GM18867 (cell line): ENCODE results near the gene NRXN3.

Source experiments
- ATAC-seq: cut with Tn5 transposase; IDR thresholded peaks from one replicate; pipeline ENCODE4 v1.9.1; 2021; ENCODE audit warnings: mild to moderate bottlenecking, moderate library complexity; ENCODE audit not compliant: unreplicated experiment

NRXN3 gene

DNA sequence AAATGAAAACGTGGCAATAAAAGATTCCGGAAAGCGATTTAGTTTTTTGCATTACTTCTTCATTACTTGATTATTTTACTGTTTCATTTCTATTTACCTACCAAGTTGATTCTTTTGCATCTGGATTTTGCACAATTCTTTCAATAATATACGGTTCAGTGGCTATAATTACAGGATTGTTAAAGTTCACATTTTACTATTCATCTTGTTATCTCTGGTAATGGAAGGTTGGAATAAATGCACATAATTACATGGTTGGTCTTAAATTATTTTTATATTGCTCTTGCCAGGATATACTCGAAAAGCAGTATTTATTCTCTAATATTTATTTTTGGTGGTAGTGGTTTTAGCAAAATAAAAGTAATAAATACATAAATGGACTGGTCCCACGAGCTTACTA is 1203.3 kb downstream of the NRXN3 start:
- no peak for ATAC-seq

DNA sequence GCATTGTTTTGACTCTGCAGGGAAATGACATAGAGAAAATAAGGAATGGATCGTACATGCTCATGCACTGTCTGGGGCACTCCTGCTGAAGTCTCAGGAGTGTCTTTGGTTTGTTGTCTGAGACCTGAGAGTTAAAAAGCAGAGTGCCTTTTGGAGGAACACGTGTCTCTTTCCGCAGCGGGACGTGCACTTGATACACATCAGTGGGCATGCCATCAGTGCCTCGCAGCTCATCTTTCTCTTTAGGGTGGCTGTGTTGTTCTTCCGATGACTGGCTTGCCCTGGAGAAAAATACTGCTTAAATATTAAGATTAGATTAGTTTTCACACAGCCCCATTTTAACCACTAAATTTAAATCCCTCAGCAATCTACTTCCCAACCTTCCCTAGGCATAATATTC is 1205.2 kb downstream of the NRXN3 start:
- no peak for ATAC-seq

DNA sequence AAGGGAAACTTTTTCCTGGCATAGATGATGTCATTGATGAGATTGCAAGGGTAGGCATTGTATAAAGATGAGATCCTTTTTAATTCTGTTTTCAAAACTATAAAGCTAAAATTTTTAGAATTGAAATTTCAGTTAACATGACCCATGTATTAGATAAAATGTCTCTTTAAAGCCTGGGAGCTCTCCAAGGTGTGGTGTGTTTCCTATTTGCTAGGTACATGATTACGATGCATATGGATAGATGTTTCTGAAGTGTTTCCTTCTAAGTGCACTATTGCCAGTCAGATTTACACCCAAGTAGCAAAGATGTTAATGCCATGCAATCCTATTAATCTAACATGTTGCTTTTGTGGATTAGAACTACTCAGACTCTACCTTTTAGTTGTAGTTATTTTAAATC is 1206.4 kb downstream of the NRXN3 start:
- ATAC-seq = no peak

DNA sequence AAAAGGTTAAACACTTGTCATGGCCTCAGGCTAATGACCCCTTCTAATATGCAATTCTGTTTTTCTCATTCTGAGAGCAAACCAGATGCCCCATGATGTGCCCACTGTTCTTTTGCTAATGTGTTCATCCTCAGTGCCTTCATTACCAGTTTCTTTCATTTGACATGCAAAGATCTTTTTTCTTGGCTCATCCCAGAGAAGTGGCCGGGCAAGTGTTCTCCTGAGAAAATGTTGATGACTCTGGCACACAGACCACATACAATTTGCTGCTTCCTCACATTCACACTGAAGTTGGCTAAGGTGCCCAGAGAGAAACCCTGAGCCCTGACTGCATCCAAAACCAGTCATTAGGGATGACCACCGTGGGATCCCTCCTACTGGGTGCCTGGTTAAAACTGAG is 1207.8 kb downstream of the NRXN3 start:
- no peak for ATAC-seq

DNA sequence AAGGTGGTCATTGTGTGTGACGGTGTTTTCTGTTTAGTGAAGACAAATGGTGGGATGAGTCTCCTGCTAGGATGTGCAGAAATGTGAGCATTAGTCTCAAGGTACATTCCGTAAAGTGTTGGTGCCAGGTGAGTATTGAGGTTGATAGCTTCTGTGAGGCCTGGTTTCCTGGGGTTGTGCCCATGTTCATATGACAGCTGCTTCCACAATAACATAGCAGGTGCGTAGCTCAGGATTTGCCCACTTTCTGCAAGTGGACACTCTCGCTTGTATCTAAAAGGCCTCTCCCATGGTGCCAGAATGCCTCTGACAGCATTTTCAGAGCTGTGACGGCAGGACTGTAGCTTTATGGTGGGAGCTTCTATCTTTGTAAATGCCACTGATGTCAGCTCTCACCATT is 1209.1 kb downstream of the NRXN3 start:
- no peak for ATAC-seq

DNA sequence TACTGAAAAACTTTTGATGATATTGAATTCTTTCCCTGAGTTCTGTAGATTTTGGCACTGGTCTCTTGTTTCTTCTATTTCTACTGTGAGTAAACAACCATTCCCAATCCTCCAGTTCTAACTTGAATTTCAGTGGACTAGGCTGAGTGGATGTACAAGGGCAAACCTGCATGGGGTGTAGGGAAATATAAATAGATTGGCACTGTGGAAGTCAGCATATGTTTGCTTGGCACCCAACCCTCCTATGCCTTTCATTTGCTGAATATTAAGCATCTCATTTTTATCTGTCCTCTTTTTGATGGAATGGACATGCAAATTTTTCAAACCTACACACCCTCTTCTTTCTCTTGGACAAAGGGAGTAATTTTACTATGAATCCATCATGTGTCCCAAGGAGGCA is 1212.9 kb downstream of the NRXN3 start:
- no peak for ATAC-seq

DNA sequence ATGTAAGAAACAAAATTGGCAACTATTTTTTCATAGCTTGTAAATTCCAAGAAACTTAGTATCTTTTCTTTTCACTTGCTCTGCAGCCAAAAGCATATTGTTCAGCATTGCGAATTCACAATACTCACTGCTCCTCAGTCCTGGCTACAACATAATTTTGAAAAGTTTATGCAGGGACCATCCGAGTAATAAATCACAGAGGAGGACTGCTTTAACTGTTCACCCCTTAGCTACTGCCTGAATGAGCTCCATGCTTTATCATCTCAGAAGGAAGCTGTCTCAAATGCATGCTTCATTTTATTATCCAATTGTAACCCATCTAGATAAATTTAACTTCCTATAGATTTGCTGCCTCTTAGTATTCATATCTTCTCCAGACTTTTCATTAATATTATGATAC is 1213.3 kb downstream of the NRXN3 start:
- ATAC-seq = no peak

DNA sequence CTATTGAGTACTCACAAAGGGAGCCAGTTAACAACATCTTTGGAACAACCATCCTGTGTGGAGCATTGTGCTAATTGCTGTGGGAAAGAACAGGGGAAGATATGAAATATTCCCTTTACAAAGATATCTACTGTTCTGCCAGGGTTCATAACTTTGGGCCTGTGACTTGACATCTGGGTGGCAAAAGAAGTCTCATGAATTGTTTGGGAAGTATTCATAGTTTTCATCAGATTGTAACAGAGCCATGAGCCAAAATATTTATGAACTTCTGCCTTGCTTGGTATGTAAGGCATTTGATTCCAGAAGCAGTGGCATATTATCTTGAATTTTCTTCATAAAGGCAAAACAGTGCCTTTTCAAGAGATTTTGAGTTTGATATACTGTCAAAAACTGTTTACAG is 1224.9 kb downstream of the NRXN3 start:
- no peak for ATAC-seq

DNA sequence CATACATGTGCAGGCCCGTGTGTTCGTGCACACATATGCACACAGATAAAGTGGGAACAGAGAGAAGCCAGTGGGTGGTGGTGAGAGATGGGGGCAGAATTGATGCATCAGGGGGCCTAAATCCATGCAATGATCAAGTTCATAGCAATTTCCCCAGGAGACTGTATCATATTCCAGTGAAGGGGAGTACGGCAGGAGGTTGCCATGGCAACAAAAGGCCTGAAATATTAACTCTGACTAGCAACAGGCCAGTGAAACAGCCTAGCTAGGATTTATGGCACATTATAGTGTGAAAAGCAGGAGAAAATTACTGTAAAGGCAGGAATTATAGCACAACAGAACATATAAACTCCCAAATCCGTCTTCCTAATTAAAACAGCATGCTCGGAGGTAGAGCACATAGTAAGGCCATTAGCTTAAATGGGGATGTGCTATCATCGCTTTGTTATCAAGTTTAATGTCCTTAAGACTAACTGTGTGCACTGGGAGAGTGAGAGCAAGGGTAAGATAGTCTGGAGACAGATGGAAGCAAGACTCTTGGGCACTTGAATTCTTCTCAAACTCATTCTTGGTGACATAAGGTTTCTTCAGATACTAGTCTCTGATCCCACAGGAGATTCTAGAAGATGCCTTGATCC is 1234.8 kb downstream of the NRXN3 start:
- ATAC-seq = no peak

DNA sequence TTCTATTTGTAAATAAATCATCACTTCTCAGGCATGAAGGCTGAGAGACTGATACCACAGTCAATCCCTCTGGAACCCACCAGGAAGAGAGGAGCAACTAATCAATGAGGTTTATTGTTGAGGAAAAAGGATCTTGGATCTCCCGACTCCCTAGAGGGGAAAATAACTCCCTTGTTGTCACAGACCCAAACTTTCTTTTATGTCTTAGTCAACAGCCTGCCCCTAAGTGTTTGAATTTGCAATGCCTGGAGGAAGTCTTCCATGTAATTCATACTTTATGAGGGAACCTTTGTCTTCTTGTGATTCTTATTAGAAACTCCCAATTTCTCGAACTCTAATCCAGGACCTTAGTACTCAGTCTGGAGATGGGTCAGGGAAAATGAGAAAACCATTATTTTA is 1235.3 kb downstream of the NRXN3 start:
- ATAC-seq = no peak

DNA sequence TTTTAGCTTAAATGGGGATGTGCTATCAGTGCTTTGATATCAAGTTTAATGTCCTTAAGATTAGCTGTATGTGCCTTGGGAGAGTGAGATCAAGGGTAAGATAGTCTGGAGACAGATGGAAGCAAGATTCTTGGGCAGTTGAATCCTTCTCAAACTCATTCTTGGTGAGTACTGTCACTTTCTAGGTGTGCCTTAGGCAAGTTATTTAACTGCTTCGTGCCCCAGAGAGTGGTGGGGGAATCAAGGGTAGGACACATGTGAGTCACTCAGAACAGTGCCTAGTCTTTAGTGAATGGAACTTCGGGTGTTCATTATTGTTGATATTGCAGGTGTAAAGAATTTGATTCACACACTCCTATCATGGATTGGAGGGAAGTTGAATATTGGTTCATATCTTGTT is 1237.4 kb downstream of the NRXN3 start:
- no peak for ATAC-seq

DNA sequence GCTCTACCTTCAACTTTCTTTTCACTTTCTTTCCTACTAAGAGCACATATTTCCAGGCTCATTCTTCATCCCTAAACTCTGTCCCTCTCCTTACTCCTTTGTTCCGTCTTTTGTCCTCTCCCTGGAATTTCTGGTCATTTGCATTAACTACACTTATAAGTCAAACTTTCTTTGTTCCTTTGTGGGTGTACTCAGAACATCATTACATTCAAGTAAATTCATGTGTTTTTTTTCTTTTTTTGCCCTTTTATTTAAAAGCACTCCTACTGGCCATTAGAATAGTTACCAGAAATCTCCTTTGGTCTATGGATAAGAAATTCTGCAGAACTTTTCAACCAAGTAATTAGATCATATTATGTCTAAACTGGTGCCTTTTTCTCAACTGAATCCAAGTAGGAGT is 1238.5 kb downstream of the NRXN3 start:
- no peak for ATAC-seq

DNA sequence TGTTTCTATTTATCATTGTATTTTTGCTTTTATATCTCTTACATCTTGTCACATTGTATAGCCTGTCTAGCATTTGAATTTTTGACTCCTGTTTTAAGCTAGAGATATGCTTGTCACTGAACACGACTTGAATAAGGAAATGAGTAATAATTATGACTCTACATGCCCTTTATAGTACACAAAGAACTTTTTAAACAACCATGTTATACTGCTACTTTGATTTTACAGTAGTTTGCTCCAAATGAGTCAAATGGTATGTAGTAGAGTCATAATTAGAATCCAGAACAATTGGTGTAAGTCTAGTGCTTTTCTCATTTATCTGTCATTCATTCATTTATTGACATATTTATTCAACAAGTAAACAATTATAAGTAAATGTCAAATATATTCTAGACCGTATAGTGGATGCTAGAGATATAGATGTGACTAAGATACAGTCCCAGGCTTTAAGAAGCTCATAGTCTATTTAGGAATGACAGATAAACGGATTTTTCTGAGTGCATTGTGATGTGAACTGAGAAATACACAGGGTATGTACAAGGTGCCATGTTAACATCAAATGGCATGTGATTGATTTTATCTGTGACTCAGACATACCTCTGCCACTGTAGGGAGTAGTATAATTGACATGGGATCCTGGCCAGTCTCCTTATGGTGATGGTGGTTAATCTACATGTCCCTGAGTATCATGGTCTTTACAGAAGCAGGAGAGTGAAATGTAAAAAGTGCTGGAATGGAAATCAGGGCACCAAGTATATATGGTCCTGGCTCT is 1241.4 kb downstream of the NRXN3 start:
- ATAC-seq = no peak

DNA sequence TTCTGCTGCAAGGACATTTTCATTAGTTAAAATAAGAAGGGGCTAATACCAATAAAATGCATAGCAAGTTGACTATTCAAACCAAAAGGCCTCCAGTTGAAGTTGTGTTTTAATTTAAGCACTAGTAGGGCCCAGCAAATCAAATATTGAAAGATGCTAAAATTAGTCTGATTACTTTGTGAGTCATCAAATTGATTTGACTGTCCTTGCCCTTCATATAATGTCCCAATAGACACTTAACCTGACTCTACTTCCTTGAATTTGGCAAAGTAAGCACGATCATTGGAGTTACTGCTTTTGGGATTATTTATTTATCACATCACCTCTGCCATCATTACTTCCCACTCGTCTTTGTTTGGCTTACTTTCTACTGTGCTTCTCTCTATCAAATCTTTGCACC is 1242.6 kb downstream of the NRXN3 start:
- ATAC-seq = no peak

DNA sequence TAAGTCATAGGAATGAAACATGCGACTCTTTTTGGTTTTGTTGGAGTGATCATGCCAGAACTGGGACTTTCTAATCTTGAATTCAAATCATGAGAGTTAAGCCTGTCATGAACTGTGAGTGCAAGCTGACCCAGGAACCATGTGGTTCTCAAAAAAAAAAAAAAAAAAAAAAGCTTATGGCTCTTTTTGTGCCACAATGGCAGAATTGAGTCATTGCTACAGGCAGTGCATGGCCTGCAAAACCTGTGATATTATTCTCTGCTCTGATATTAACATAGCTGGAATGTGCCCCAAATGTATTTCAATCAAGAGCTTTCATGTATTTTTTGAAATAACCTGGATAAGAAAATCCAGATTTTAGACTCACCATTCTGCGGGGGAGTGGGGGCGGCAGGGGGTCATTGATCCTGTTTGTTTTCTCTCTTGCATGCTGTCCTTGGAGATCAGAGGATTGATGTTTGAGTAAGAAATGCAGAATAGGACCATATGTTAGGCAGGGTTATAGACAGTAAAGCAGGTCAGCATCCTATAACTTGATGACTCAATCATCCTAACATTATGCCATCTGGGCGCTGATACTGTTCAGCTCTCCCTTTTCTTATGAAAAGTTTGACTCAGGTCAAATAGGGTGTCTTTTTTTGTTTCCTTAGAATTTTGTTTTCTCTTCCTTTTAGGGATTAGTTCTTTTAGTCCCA is 1243.7 kb downstream of the NRXN3 start:
- no peak for ATAC-seq

DNA sequence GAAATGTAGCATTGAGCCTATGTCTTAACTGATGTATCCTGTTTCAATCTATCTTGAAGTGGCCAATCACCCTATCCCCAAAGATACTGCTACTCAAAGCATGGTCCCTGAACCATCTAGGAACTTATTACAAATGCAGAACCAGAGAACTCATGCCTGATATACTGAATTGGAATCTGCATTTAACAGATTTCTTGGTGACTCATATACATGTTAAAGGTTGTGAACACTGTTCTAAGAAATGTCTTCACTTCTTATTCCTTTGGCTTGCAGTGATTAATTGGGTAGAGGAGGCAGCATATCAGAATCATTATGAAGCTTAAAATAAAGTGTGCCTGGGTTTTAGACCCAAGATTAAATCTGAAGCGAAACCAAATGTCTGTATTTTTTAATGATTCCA is 1245.6 kb downstream of the NRXN3 start:
- no peak for ATAC-seq

DNA sequence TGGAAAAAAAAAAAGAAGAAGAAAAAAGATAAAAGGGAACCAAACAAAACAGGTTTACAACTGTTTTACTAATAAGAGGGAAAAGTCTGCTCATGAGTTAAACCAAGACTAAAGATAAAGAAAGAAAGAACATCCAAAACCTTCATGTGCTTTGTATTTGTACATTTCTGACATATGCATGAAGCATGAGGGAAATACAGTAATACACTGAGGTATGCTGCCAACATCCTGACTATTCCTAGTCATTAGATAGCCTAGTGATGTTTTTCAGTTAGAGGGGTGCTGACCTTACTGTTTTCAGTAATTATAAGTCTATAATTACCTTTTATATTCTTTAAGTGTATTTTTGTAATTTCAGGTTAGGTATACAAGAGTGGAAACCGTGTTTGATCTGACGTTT is 1247.8 kb downstream of the NRXN3 start:
- ATAC-seq = no peak

DNA sequence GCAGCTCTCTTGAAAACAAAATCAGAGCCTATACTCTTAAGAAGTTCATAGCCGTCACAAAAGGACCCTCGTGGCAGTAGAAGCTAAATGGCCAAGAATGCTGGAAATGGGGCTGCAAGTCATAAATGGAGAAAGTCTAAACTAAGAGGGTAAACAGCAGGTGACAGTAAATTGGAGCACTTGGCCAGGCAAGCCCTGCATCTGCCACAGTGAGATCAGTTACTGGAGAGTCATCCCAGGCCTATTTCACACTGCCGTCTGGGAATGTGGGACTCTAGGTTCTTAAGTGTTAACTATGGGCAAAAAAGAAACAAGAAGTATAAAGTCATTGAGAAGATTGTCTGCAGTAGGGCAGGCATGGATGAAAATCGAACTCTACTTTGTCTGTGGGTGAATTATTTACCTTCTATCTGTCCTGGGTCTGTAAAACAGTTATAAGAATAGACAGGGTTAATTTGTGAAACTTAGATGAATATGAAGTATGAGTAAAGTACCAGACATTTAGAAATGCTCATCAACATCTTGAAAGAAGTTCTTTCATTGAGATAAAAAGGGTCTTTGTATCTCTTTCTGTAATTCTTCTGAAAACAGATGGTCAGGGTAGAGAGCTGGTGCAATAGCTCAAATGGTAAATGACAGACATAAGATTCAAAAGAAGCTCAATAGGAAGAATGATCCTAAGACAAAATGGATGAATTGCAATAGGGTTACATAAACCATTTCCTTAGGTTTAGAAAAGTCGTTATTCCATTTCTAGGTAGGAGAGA is 1248.7 kb downstream of the NRXN3 start:
- no peak for ATAC-seq

DNA sequence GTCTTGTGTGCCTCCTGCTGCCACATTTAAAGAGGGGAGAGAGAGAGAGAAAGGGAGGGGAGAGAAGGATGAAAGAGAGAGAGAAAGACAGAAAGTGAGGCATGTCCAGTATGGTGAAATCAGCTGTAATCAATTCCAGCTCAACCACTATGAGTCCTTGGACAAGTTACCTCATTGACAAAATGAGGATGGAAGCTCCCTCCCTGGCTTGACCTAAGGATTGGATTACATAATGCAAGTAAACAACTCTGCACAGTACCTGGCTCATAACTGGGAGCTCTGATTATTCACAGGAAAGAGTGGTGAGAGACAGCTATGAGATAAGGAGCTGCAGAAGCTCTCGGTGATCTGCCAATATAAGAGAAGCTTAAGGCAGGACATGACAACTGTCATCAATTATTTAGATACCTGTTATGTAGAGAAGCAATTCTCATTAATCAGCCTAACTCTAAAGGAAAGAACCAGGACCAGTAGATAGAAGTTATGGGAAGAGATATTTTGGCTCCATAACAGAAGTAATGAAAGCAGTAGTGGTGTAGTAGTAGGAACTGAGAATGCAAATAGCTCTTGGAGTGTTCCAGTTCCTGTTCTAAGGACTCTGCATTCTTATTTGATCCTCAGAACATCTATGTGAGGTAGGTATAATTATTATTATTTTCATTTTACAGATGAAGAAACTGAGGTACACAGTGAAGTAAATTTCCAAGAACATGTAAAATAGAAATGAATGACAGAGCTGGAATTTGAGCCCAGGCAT is 1249.6 kb downstream of the NRXN3 start:
- ATAC-seq = no peak

DNA sequence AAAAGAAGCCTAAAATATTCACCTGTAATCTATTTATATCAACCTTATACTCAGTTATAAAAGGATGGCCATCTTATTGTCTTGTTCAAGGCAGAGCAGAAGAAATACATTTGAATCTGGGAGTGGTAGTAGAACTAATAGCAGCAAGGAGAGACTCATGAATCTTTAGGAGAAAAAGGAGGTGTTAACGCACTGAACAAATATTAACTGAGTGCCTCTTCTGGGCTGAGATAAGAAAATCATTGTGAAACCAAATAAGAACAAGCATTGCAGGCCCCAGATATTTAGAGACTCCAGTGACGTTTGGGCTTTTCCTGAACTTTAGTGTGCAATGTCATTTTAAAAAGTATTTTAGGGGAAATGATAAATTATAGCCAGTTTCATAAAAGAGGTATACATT is 1250.6 kb downstream of the NRXN3 start:
- no peak for ATAC-seq

DNA sequence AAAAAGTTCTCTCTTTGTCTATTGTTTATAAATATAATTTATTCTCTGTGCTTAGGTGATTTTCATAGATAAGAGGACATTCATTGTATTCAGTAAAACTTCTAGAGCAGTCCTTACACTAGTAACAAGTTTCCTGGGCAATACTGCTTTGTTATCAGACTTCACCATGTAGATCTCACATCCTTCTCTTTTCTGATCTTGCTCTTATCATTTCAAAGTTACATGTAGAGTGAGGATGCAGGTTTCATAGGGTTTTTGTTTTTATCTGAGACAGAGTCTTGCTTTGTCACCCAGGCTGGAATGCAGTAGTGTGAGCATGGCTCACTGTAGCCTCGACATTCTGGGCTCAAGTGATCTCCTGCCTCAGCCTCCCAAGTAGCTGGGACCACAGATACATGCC is 1251.6 kb downstream of the NRXN3 start:
- ATAC-seq = no peak
